GM20000 (cell line): ENCODE results near the gene KRTAP4-9.
"Not testable (repeated sequence)": the region's sequence is repeated elsewhere in the genome, so short reads cannot be mapped to it uniquely, and the experiment has no call there.

Experiments
- DNase-seq: peaks from one replicate; pipeline ENCODE4 v3.0.0; 2012; ENCODE audit warnings: low spot score
- TF ChIP-seq, protein P1 (sequence below): IDR thresholded peaks from 2 replicates; pipeline ENCODE4 v1.5.1; 2012; ENCODE audit warnings: mild to moderate bottlenecking, control low read depth; ENCODE audit errors: extremely low read depth, missing control alignments

KRTAP4-9 gene

DNA sequence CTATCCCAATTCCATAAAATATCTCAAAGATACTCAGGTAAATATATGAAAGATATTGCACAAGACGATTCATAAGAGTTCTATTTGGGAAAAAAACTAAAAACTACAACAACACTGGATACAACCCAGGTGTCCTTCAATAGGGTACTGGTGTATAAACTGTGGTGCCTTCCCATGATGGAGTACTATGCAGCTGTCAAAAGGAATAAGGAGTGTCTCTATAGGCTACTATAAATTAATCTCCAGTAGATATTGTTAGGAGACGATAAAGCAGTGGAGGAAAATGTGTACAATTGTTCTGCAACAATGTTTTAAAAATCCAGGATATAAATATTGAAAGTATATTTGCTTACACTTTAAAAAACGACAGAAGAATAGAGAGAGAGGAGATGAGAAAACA is 21.2 kb downstream of the KRTAP4-9 start:
- DNase-seq: no peak
- TF ChIP-seq, protein P1, sequence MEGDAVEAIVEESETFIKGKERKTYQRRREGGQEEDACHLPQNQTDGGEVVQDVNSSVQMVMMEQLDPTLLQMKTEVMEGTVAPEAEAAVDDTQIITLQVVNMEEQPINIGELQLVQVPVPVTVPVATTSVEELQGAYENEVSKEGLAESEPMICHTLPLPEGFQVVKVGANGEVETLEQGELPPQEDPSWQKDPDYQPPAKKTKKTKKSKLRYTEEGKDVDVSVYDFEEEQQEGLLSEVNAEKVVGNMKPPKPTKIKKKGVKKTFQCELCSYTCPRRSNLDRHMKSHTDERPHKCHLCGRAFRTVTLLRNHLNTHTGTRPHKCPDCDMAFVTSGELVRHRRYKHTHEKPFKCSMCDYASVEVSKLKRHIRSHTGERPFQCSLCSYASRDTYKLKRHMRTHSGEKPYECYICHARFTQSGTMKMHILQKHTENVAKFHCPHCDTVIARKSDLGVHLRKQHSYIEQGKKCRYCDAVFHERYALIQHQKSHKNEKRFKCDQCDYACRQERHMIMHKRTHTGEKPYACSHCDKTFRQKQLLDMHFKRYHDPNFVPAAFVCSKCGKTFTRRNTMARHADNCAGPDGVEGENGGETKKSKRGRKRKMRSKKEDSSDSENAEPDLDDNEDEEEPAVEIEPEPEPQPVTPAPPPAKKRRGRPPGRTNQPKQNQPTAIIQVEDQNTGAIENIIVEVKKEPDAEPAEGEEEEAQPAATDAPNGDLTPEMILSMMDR: no peak

- DNase-seq: no peak
- TF ChIP-seq, protein P1: no peak
Observed at GRCh38 chr17:41127371-41127770, 22.2 kb downstream of the KRTAP4-9 start.

DNA sequence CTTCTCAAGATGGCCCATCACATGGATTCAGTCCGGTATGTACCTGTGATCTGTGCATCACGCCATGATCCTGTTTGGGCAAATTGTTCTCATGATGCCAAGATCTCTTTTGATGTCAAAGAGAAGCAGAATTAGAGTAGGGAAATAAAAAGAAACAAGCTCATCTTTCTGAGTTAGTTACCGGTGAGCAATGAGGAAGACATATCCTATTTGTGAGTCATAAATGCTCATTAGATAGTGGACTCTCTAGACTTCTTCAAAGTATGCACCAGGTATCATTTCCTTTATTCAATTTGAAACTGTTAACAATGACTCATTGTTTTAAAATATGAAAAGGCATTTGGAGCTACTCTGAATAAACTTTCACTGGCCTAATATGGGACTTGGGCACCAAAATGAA is 26.8 kb downstream of the KRTAP4-9 start:
- TF ChIP-seq, protein P1: no peak
- DNase-seq: peak; percentile 25

DNA sequence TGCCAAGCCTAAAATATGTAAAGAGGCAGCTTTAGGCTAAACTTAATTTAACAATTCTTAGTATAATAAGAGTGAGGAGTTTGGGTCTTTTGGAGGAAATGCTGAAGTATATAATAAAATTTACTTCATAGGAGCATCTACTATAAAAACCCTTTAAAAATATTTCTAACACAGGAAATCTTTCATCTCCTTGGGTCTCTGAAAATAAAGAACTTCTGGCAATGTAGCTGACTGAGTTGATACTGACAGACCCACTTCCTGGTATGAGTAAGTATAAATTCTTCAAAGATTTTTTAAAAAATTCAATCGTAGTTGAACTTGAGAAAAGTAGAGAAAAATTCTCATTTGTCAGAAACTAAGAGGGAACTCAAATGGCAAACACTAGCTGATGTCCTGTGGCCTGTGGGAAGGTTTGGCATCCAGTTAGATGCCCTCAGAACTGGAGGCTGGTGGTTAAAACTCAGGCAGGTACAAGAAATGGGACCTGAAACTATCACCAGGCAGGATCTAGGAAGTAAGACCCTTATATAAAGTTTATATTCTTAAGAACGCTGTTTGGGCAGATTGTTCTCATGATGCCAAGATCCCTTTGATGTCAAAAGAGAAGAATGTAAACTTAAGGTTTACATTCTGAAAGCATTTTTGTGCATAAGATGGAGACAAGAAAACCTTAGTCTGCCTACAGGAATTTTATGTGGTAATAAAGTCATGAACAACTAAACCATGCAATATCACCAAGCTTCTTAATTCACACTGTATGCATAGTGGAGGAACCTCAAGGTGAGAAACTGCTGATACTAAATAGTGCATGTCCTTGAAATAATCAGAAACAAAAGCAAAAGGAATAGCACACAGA is 28.9 kb downstream of the KRTAP4-9 start:
- DNase-seq: no peak
- TF ChIP-seq, protein P1: no peak

DNA sequence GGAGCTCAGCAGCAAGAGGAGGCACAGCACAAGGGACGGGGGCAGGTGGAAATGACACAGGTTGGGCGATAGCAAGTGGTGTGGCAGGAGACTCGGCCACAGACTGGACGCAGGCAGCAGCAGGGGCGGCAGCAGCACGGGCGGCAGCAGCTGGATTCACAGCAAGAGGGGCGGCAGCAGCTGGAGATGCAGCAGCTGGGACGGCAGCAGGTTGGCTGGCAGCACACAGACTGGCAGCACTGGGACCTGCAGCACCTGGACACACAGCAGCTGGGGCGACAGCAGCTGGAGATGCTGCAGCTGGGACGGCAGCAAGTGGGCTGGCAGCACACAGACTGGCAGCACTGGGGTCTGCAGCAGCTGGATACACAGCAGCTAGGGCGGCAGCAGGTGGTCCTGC is 34.7 kb downstream of the KRTAP4-9 start:
- not testable (repeated sequence) for DNase-seq

GRCh38 chr17:41140360-41141131 is 35.4 kb downstream of the KRTAP4-9 start, which contains the start of gene KRTAP4-6:
Gene KRTAP4-6, minus strand, starts transcription at chr17:41140544. Its CDS starts 57 bp downstream, at chr17:41140487.
- TF ChIP-seq, protein P1: no peak

DNA sequence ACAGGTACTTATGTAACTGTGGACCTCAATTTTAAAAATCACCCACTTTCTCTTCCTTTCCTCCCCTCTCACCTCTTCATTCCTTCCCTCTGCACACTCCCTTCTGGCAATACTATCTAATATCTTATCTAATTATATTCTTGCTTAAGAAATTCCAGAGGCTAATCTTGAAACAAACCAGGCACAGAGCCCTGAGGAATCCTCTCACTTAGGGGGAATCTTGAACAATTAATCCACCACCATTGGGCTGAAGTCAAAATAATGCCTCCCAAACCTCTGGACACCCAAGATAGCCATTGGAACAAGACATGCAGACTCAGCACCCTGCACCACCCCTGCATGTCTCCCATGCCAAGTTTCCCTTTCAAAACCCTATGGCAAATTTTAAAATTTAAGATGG is 36.2 kb downstream of the KRTAP4-9 start:
- DNase-seq: no peak
- TF ChIP-seq, protein P1: no peak

More at GRCh38 chr17:41140360-41141131, 35.4 kb downstream of the KRTAP4-9 start, which contains the start of gene KRTAP4-6:
- DNase-seq: no peak
